ENCODE measurements around the gene SSPN.

The SSPN gene

GRCh38 chr12:26187014-26187798 is 8.2 kb upstream of the SSPN start:
- DNase-seq (ENCODE audit: low spot score), result no peak

DNA sequence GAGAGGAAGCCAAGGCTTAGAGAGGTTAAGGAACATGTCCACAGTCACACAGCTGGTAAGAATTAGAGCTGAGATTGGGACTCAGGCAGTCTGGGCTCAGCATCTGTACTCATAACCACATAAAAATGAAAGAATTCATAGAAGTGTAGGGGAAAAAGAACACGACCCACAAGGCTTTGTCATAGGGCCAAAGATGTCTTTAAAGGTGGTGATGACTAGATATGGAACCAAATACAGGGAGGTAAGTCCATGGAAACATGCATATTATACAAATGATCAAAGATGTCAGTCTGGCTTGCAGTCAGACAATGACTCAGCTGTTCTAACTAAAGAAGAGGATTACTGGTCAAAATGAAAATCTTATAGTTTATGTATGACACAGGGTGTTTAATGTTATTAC is 7.2 kb upstream of the SSPN start:
- DNase-seq (ENCODE audit: low spot score), result peak; percentile 37

GRCh38 chr12:26188641-26189040 is 6.7 kb upstream of the SSPN start:
- no peak for DNase-seq (ENCODE audit: low spot score)

DNA sequence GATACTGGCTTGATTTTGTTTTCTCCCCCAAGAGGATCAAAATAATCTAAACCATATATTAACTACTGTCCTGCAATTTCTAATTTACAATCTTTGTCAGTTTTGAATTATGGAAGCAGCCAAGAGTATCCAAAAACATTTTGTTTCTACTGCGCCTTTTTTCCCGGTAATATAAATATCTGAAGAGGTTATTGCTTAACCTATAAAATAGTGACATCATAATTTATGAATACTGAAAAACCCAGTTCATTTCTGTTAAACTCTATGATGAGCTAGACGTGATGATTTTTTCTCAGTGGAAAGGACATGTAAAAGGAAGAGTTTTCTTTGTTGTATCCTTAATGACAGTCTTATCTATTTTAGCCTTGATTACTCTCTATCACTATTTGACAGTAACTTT is 3.2 kb upstream of the SSPN start:
- no peak for DNase-seq (ENCODE audit: low spot score)

DNA sequence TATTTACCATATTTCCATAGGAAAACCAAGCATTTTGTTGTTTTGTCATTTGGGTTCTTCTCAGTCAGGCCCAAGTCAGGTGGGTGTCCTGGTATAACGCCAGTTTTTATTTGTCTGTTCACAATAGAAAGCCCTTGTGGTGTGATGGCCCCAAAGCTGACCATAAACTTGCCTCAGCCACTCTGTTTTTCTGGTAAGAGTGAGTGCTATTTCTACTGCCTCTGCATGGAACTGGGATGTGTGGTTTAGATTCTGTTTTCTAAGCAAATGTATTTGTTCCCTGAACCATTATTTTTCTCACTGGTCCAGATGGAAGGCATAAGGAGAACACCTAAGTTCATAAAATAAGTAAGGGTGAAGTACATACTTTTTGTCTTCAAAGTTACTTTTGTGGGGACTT is 1.8 kb upstream of the SSPN start:
- DNase-seq (ENCODE audit: low spot score), result no peak

DNA sequence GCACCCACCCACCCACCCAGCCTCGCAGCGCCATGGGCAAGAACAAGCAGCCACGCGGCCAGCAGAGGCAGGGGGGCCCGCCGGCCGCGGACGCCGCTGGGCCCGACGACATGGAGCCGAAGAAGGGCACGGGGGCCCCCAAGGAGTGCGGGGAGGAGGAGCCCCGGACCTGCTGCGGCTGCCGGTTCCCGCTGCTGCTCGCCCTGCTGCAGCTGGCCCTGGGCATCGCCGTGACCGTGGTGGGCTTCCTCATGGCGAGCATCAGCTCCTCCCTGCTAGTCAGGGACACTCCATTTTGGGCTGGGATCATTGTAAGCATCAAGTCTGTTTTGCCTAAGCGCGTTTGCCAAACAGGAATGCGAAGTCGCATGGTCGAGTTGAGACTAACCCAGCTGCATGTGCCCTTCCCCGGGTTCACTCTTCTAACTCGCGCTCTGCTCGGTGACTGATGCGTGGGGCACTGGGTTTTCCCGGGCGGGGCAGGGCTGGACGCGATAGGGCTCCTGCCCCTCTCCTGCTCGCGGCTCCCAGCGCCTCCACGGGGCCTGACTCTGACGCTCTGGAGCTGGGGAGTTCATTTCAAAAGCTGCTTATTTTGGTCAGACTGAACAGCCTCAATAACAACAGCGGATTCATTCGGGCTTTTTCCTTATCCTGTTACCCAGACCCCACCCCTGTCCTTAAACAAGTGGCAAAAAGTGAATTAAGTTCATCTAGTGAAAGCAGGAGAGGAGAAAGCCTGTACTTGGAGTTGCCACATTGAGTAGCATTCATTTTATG is 458 bp downstream of the SSPN start:
- DNase-seq (ENCODE audit: low spot score), result peak; percentile 65

DNA sequence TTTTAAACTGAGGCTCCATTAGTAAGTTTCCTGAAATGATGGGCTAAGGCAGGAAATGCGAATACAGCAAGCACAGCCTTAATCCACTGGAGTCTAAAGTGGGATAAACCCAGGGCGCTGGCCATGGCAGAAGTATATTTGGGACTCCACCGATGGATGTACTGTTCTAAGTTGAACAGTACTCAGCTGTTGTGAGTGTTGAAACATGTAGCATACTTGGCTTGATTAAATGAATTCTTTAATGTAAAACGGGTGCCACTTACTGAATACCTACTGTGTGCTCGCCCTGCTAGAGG is 996 bp downstream of the SSPN start:
- DNase-seq (ENCODE audit: low spot score), result no peak

GRCh38 chr12:26197832-26198231 is 2.5 kb downstream of the SSPN start:
- DNase-seq (ENCODE audit: low spot score), result no peak

DNA sequence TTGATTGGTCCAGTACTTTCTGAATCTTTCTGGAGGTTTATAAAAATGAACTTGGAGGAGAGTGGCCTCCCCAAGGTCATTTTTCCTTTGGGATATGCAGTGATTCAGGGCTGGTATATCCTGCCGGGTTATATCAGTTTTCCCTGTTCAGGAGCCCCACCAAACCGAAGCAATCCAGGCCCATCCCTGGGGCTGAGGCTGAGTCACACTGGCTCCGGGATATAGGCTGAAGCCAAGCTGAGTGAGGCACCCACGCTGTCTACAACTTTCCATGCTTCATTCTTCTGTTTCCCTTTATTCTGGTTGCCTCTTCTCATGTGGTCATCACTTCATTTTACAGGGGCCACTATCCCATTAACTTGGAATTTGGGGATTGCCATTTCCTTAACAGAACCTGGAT is 3.4 kb downstream of the SSPN start:
- DNase-seq (ENCODE audit: low spot score), result peak; percentile 65

GRCh38 chr12:26203167-26203780 is 7.9 kb downstream of the SSPN start:
- DNase-seq (ENCODE audit: low spot score), result no peak

DNA sequence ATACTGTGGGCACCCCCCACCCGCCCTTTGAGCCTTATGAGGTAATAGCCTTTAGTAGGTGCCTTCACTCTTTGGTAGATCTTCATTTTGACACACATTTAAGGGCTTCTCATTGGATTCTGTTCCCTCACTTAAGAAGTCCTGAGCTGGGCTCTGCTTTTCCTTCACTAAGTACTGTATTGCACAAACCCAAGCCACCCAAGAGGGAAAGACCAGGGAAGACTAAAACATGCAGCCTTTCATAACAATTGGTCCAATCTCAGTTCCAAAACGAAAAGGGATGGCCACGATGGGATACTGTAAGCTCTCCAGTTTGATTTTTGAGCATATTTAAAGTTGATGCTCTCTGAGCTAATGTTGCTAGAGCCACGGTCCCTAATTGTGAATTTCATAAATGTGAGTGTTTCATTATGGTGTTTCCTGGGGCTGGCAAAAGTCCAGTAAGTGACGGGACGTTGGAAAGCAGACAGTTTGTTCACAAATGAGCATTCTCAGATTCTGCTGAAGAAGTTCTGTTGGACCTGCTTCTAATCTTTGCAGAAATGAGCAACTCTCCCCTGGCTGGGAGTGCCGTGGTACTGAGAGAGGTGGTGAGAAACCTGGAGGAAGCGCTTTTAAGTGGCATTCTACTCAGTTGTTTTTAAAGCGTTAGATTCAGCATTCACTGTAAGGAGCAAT is 9.4 kb downstream of the SSPN start:
- DNase-seq (ENCODE audit: low spot score), result peak; percentile 19

DNA sequence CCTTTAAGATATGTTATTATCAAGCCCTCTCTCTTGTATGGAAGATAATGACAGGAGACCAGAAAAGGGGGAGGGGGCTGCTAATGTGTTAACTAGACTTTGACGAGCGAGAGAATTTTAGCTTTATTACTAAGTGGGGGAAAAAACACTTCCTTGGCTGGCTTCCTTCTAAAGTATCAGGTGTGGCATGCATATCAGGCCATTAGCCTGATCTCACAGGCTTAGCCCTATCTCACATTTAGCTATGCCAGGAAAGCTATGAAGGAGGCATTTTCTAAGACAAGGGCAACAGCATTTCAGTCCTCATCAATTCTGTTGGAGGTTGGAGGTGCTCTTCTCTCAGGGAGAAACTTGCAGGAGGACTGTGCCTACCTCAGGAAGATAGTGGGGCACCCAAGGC is 9.9 kb downstream of the SSPN start:
- DNase-seq (ENCODE audit: low spot score), result no peak

DNA sequence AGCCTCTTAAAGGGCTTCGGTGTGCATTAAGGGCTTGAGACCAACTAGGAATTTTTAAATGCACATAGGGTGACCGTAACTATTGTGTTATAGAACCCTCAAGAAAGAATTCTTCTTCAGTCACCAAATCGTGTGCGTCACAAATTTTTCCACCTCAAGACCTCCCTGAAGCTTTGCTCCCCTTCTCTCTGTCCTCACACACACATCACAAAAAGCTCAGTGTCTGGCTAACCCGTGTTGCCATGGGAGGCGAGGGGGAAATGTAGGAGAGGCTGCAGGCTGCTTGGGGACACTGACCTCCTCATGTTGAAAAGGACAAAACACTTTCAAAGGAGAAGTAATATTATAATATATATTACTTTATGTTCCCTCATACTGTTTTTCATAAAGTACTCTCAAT is 10.6 kb downstream of the SSPN start:
- DNase-seq (ENCODE audit: low spot score), result no peak

GRCh38 chr12:26211331-26211730 is 16.0 kb downstream of the SSPN start:
- DNase-seq (ENCODE audit: low spot score), result no peak

DNA sequence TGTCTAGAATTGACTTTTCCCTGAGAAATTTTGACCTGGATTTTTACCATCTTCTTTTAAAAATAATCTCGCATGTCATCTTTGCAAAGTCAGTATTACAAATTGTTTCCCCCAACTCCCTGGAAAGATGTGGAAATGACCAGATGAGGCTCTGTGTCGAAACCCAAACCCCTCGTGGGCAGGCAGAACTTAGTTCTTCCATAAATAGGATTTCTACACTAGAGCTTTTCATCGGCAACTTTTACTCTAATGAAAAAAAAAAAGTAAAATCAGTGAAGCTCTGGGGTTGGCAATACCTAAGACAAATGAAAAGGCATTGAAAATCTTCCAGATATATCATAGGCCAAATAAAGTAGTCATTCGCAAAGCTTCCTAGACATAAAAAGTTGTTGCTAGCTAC is 17.0 kb downstream of the SSPN start:
- no peak for DNase-seq (ENCODE audit: low spot score)

GRCh38 chr12:26212988-26213387 is 17.6 kb downstream of the SSPN start:
- DNase-seq (ENCODE audit: low spot score), result no peak

DNA sequence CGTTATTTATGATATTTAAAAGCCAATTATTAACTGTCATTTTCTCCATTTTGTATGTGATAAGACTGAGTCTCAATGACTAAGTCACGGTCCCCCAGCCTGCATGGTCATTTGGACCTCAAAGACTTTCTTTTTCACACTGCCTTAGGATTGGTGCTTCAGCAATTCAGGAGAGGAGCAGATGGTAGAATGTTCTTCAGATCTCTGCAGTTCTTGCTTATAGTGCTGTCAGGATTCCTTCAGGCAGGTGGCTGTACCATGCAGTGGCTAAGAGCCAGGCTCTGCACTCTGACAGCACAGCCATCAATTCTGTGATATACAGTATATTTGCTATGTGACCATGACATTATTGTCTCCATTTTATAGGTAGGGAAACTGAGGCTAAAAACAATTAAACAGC is 18.7 kb downstream of the SSPN start:
- DNase-seq (ENCODE audit: low spot score), result no peak

- DNase-seq (ENCODE audit: low spot score), result no peak
Observed at GRCh38 chr12:26219736-26220135, 24.4 kb downstream of the SSPN start.

GRCh38 chr12:26224657-26225056 is 29.3 kb downstream of the SSPN start:
- DNase-seq (ENCODE audit: low spot score), result no peak

GRCh38 chr12:26226122-26226521 is 30.7 kb downstream of the SSPN start:
- no peak for DNase-seq (ENCODE audit: low spot score)

DNA sequence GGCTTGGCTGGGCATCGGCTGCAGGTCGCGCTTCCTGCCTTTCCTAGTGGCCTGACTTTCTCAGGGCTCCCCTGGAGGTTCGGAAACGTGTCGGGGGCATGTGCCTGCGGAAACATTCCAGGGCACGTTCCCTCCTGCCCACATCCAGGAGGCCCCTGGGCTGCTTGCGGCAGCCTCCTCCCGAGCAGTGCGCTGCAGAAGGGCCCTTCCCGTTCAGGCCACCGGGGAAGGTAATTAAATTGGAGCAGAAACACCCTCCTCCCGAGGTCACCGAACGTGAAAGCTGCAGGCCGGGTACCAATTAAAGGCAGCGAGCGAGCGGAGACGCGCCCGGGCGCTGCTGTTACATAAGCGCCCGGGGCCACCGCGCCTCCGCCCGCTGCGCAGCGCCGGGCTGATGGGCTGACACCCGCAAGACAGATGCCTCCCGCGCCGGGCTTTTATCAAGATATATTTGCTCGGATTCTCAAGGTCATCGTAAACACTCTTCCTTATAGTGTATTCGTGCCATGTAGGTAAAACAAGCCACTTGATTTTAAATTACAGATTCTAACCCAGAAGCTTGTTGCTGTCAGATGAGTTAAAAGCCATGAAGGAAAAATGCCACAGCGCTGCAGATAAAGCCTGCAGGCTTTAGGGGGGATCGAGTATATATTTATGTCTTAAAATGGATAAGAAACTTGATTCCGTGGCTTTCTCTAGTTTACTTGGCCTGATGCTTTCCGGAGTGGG is 31.4 kb downstream of the SSPN start:
- peak; percentile 67 for DNase-seq (ENCODE audit: low spot score)

GRCh38 chr12:26227361-26227745 is 32.0 kb downstream of the SSPN start:
- DNase-seq (ENCODE audit: low spot score), result no peak
